OCI-LY1 (cell line): ENCODE data around the gene MGRN1.
A peak's percentile ranks its signal among the peaks of the same experiment; 100 is the strongest.

Experiments
- H2AFZ ChIP-seq: fragments of 200-600 bp; sonication (generic), shearing (Covaris generic); 2 replicates; pipeline ENCODE4 v1.6.0; 2014; ENCODE audit warnings: antibody characterized with exemption, mild to moderate bottlenecking, low read length
- H3F3A ChIP-seq: fragments of 200-600 bp; sonication (generic), shearing (Covaris generic); 2 replicates; pipeline ENCODE4 v1.6.0; 2014; ENCODE audit warnings: mild to moderate bottlenecking, antibody characterized with exemption, low read length, moderate library complexity; ENCODE audit not compliant: insufficient read depth
- H3K27ac ChIP-seq: fragments of 200-600 bp; sonication (generic); 2 replicates; pipeline ENCODE4 v1.5.1; 2014; ENCODE audit warnings: low read length, mixed run types, mild to moderate bottlenecking, low read depth; ENCODE audit not compliant: poor library complexity, severe bottlenecking
- H3K27me3 ChIP-seq: fragments of 200-600 bp; sonication (generic); 2 replicates; pipeline ENCODE4 v1.6.0; 2014; ENCODE audit warnings: antibody characterized with exemption, mild to moderate bottlenecking, low read length, moderate library complexity; ENCODE audit not compliant: insufficient read depth
- H3K36me3 ChIP-seq: fragments of 200-600 bp; sonication (generic); 2 replicates; pipeline ENCODE4 v1.6.1; 2014; ENCODE audit warnings: mild to moderate bottlenecking, antibody characterized with exemption, low read length, moderate library complexity, mixed read lengths; ENCODE audit not compliant: insufficient read depth
- H3K4me1 ChIP-seq: fragments of 200-600 bp; sonication (generic); 2 replicates; pipeline ENCODE4 v1.5.1; 2014; ENCODE audit warnings: mild to moderate bottlenecking, low read length, moderate library complexity; ENCODE audit not compliant: insufficient read depth, severe bottlenecking
- H3K4me2 ChIP-seq: fragments of 200-600 bp; sonication (generic), shearing (Covaris generic); 2 replicates; pipeline ENCODE4 v1.6.1; 2014; ENCODE audit warnings: low read length
- H3K4me3 ChIP-seq: fragments of 200-600 bp; sonication (generic); 2 replicates; pipeline ENCODE4 v1.5.1; 2014; ENCODE audit warnings: low read length, low read depth, mild to moderate bottlenecking, mixed read lengths; ENCODE audit not compliant: poor library complexity, severe bottlenecking
- H3K79me2 ChIP-seq: fragments of 200-600 bp; shearing (Covaris generic); 2 replicates; pipeline ENCODE4 v1.6.1; 2016; ENCODE audit warnings: mixed run types, low read length, mixed read lengths; ENCODE audit not compliant: insufficient read depth
- H3K9ac ChIP-seq: fragments of 200-600 bp; sonication (generic), shearing (Covaris generic); 2 replicates; pipeline ENCODE4 v1.6.1; 2014; ENCODE audit warnings: mild to moderate bottlenecking, low read length, mixed read lengths
- H3K9me2 ChIP-seq: fragments of 200-600 bp; sonication (generic), shearing (Covaris generic); 2 replicates; pipeline ENCODE4 v1.6.1; 2014; ENCODE audit warnings: low read depth, mild to moderate bottlenecking, low read length, mixed read lengths
- H3K9me3 ChIP-seq: fragments of 200-600 bp; shearing (Covaris generic); 2 replicates; pipeline ENCODE4 v1.6.1; 2014; ENCODE audit warnings: low read length, mixed read lengths
- H4K20me1 ChIP-seq: fragments of 200-600 bp; sonication (generic), shearing (Covaris generic); 2 replicates; pipeline ENCODE4 v1.6.0; 2016; ENCODE audit warnings: mild to moderate bottlenecking, low read length; ENCODE audit not compliant: insufficient read depth
- EZH2 ChIP-seq: fragments of 200-600 bp; sonication (generic), shearing (Covaris generic); IDR thresholded peaks from 2 replicates; pipeline ENCODE4 v1.8.0; 2017; ENCODE audit warnings: borderline replicate concordance, mixed run types, mild to moderate bottlenecking, antibody characterized with exemption, low read length, moderate library complexity, mixed read lengths
- TF ChIP-seq, protein P1 (sequence below): fragments of 200-600 bp; sonication (generic), shearing (Covaris generic); IDR thresholded peaks from 2 replicates; pipeline ENCODE4 v1.5.1; 2017; ENCODE audit warnings: mild to moderate bottlenecking, antibody characterized with exemption, low read length, moderate library complexity, mixed read lengths

Gene MGRN1

DNA sequence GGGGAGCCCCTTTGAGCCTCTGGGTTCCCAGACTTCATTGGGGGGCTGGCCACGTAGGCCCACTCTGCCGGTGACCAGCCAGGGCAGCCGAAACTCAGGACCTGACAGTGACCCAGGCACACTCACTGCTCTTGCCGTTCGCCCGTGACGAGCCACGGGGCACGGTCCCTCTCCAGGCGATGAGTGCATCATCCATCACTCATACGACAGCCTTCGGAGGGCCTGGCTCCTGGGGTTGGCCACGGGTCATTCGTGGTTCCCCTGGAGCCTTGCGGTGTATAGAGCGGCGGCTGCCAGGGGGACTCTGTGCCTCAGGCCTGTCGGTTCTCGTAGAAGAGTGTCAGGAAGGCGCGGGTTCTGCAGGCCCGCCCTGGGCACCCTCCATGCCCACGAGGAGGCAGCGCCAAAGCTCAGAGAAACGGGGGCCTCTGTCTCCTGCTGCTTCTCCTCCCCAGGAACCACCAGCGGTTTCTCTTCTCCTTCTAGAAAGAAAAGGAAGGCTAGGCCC lies 57.5 kb downstream of the MGRN1 start:
- Histone ChIP-seq H3K27me3 (no peaks in the 10 kb centered on the region), H3K4me2 (no peak overlapping the region), H3K36me3 (peaks cover 32% of the 10 kb centered on the region)

GRCh38 chr16:4682616-4683254 lies 58.1 kb downstream of the MGRN1 start:
- H3K9ac ChIP-seq: no peak overlapping the region
- no peak for TF ChIP-seq EZH2
- TF ChIP-seq, protein P1, sequence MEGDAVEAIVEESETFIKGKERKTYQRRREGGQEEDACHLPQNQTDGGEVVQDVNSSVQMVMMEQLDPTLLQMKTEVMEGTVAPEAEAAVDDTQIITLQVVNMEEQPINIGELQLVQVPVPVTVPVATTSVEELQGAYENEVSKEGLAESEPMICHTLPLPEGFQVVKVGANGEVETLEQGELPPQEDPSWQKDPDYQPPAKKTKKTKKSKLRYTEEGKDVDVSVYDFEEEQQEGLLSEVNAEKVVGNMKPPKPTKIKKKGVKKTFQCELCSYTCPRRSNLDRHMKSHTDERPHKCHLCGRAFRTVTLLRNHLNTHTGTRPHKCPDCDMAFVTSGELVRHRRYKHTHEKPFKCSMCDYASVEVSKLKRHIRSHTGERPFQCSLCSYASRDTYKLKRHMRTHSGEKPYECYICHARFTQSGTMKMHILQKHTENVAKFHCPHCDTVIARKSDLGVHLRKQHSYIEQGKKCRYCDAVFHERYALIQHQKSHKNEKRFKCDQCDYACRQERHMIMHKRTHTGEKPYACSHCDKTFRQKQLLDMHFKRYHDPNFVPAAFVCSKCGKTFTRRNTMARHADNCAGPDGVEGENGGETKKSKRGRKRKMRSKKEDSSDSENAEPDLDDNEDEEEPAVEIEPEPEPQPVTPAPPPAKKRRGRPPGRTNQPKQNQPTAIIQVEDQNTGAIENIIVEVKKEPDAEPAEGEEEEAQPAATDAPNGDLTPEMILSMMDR: peak; percentile 58
- no peaks in the 10 kb centered on the region for H3K9me2 ChIP-seq
- no peaks in the 10 kb centered on the region for H3K79me2 ChIP-seq
- H4K20me1 ChIP-seq: no peaks in the 10 kb centered on the region
- H2AFZ ChIP-seq: no peak overlapping the region
- no peaks in the 10 kb centered on the region for H3K4me1 ChIP-seq
- no peak overlapping the region for H3K27ac ChIP-seq
- no peak overlapping the region for H3K4me2 ChIP-seq
- no peaks in the 10 kb centered on the region for H3K9me3 ChIP-seq
- peaks cover 32% of the 10 kb centered on the region for H3K36me3 ChIP-seq
- H3K27me3 ChIP-seq: no peaks in the 10 kb centered on the region
- H3K4me3 ChIP-seq: no peak overlapping the region
- no peaks in the 10 kb centered on the region for H3F3A ChIP-seq

More for the DNA sequence above, 57.5 kb downstream of the MGRN1 start:
- no peaks in the 10 kb centered on the region for H3K9me3 ChIP-seq
- no peaks in the 10 kb centered on the region for H3K79me2 ChIP-seq
- H3K4me1 ChIP-seq: no peaks in the 10 kb centered on the region
- H3K4me3 ChIP-seq: no peak overlapping the region
- H3K9me2 ChIP-seq: no peaks in the 10 kb centered on the region
- no peak overlapping the region for H3K9ac ChIP-seq
- H2AFZ ChIP-seq: no peak overlapping the region
- H4K20me1 ChIP-seq: no peaks in the 10 kb centered on the region
- H3F3A ChIP-seq: no peaks in the 10 kb centered on the region
- TF ChIP-seq EZH2: no peak
- TF ChIP-seq, protein P1: no peak
- H3K27ac ChIP-seq: no peak overlapping the region

GRCh38 chr16:4683255-4684057 lies 58.8 kb downstream of the MGRN1 start:
- Histone ChIP-seq H3K4me3 (no peak overlapping the region), H3K9me2 (no peaks in the 10 kb centered on the region), H4K20me1 (no peaks in the 10 kb centered on the region), H3K27me3 (no peaks in the 10 kb centered on the region), H3K4me2 (no peak overlapping the region), H3K9me3 (no peaks in the 10 kb centered on the region), H3K27ac (no peak overlapping the region), H3K79me2 (no peaks in the 10 kb centered on the region), H3F3A (no peaks in the 10 kb centered on the region), H3K9ac (no peak overlapping the region), H3K36me3 (peaks cover 32% of the 10 kb centered on the region), H2AFZ (no peak overlapping the region), H3K4me1 (no peaks in the 10 kb centered on the region)
- TF ChIP-seq EZH2: no peak
